K562 (cell line): ENCODE measurements around the gene CAPN5.

Source experiments
- CHD2 ChIP-seq: IDR thresholded peaks from 2 replicates; pipeline ENCODE4 v1.6.1; 2011; ENCODE audit warnings: low read depth, low read length
- KLF10 ChIP-seq: fragments of 250-450 bp; sonication (Bioruptor Pico); IDR thresholded peaks from 2 replicates; pipeline ENCODE4 v1.6.1; 2021; ENCODE audit warnings: matching md5 sums
- STAT5B ChIP-seq: fragments of 250-450 bp; sonication (Bioruptor Pico); IDR thresholded peaks from 2 replicates; pipeline ENCODE4 v1.8.0; 2021; ENCODE audit warnings: mild to moderate bottlenecking, inconsistent platforms

- TF ChIP-seq KLF10 (CRISPR knock-in tag), result no peak
- TF ChIP-seq CHD2, result no peak
- TF ChIP-seq STAT5B (CRISPR knock-in tag), result no peak
Observed at GRCh38 chr11:77054084-77054483, 12.7 kb upstream of the CAPN5 start.
